GM12878 (cell line): ENCODE results near the gene NLRC5. TPM values are rescaled to one million over a fixed set of nuclear protein-coding genes. Genes with fewer than 3 reads are reported as not detected.
A peak's percentile ranks its signal among the peaks of the same experiment; 100 is the strongest.

Experiments
- ATAC-seq: fragments of 200-7000 bp; cut with Tn5 transposase; 3 replicates; pipeline ENCODE4 v1.9.1; 2020; ENCODE audit warnings: mild to moderate bottlenecking, moderate library complexity
- BruUV-seq: library from RNA; stranded (reverse); fragments of 400-500 nt; replicated peaks from 2 replicates; lab custom pipeline; 2021; lab: Mats Ljungman, UMichigan
- CTCF ChIA-PET: fragments of 300-600 bp; sonication (Branson Sonifier 250); formaldehyde crosslinking; extraction: SDS; loops from one replicate; lab custom pipeline; 2021; ENCODE audit warnings: inconsistent platforms; lab: Yijun Ruan, JAX
- POLR2A ChIA-PET: fragments of 350-600 bp; formaldehyde crosslinking; extraction: SDS; loops from one replicate; lab custom pipeline; 2021; ENCODE audit warnings: inconsistent platforms; lab: Charles Lee
- RAD21 ChIA-PET: fragments of 300-600 bp; sonication (Branson Sonifier 250); formaldehyde crosslinking; loops from one replicate; lab custom pipeline; 2023; ENCODE audit warnings: antibody characterized with exemption; ENCODE audit not compliant: unreplicated experiment; lab: Charles Lee
- SMC1A ChIA-PET: fragments of 300-600 bp; sonication (Branson Sonifier 250); formaldehyde crosslinking; loops from one replicate; lab custom pipeline; 2023; ENCODE audit not compliant: unreplicated experiment, uncharacterized antibody; lab: Charles Lee
- DNase-seq: peaks from one replicate; pipeline ENCODE4 v3.0.0-alpha.2; 2011; ENCODE audit warnings: low read depth, low spot score
- FAIRE-seq: peaks from 3 replicates; lab custom pipeline; 2011; peaks lifted over from hg19 to GRCh38; lab: Jason Lieb, UNC
- H2AFZ ChIP-seq: 2 replicates; pipeline ENCODE4 v1.6.0; 2011; ENCODE audit warnings: low read depth, low read length, control low read depth; ENCODE audit not compliant: control insufficient read depth
- H3K27ac ChIP-seq: 2 replicates; pipeline ENCODE4 v1.5.1; 2011; ENCODE audit warnings: control low read depth; ENCODE audit not compliant: control insufficient read depth, insufficient read depth
- H3K27me3 ChIP-seq, 2 experiments: replicated peaks in 1 of 2; 2 replicates each; pipeline versions ENCODE4 v1.6.0 to v1.6.1; 2011; ENCODE audit warnings: low read length in 1 of 2; ENCODE audit not compliant: control insufficient read depth in 2 of 2, insufficient read depth in 2 of 2
- H3K36me3 ChIP-seq, 2 experiments: 2 replicates each; pipeline ENCODE4 v1.5.1; 2011; ENCODE audit warnings: low read length in 1 of 2; ENCODE audit not compliant: control insufficient read depth in 2 of 2, insufficient read depth in 2 of 2
- H3K4me1 ChIP-seq: 2 replicates; pipeline ENCODE4 v1.6.1; 2011; ENCODE audit warnings: mild to moderate bottlenecking, low read length, moderate library complexity, mixed read lengths; ENCODE audit not compliant: control insufficient read depth, insufficient read depth
- H3K4me2 ChIP-seq: 2 replicates; pipeline ENCODE4 v1.6.0; 2011; ENCODE audit warnings: control low read depth; ENCODE audit not compliant: control insufficient read depth, insufficient read depth
- H3K4me3 ChIP-seq: fragments of 200-600 bp; sonication (generic); 2 replicates; pipeline ENCODE4 v1.5.1; 2016
- H3K79me2 ChIP-seq: 2 replicates; pipeline ENCODE4 v1.6.0; 2011; ENCODE audit warnings: low read length; ENCODE audit not compliant: control insufficient read depth, insufficient read depth
- H3K9ac ChIP-seq: 2 replicates; pipeline ENCODE4 v1.8.0; 2011; ENCODE audit warnings: low read length, control low read depth, mixed read lengths; ENCODE audit not compliant: control insufficient read depth, insufficient read depth
- H3K9me3 ChIP-seq: replicated peaks from 3 replicates; pipeline ENCODE4 v1.5.1; 2011; ENCODE audit warnings: mild to moderate bottlenecking, low read length; ENCODE audit not compliant: control insufficient read depth, insufficient read depth
- H4K20me1 ChIP-seq: 2 replicates; pipeline ENCODE4 v1.6.0; 2011; ENCODE audit not compliant: control insufficient read depth, insufficient read depth
- ATF3 ChIP-seq: IDR thresholded peaks from 2 replicates; pipeline ENCODE4 v1.6.1; 2011; ENCODE audit warnings: low read depth, mild to moderate bottlenecking, low read length, moderate library complexity, borderline replicate concordance; ENCODE audit errors: extremely low read depth
- ATF7 ChIP-seq: fragments of 450-650 bp; IDR thresholded peaks from 2 replicates; pipeline ENCODE4 v1.6.1; 2016; ENCODE audit warnings: low read depth, mild to moderate bottlenecking
- CREB1 ChIP-seq: IDR thresholded peaks from 2 replicates; pipeline ENCODE4 v1.6.1; 2012; ENCODE audit warnings: low read depth, mild to moderate bottlenecking, inconsistent platforms
- E2F8 ChIP-seq: fragments of 450-650 bp; IDR thresholded peaks from 2 replicates; pipeline ENCODE4 v1.6.1; 2018; ENCODE audit warnings: mild to moderate bottlenecking, low read depth, moderate library complexity; ENCODE audit not compliant: partially characterized antibody
- ELK1 ChIP-seq: IDR thresholded peaks from 2 replicates; pipeline ENCODE4 v1.6.1; 2012; ENCODE audit warnings: low read depth, low read length, improper control_type of control experiment
- FOS ChIP-seq: IDR thresholded peaks from 3 replicates; pipeline ENCODE4 v1.6.1; 2011; ENCODE audit warnings: borderline replicate concordance; ENCODE audit not compliant: insufficient read length; ENCODE audit errors: extremely low read depth
- LARP7 ChIP-seq: fragments of 450-650 bp; IDR thresholded peaks from 2 replicates; pipeline ENCODE4 v1.6.1; 2017; ENCODE audit warnings: mild to moderate bottlenecking
- MAX ChIP-seq: IDR thresholded peaks from 2 replicates; pipeline ENCODE4 v1.6.1; 2012; ENCODE audit warnings: low read depth, low read length, improper control_type of control experiment
- NFXL1 ChIP-seq: fragments of 450-650 bp; IDR thresholded peaks from 2 replicates; pipeline ENCODE4 v1.6.1; 2017; ENCODE audit warnings: antibody characterized with exemption, mild to moderate bottlenecking, borderline replicate concordance
- PBX3 ChIP-seq: IDR thresholded peaks from 2 replicates; pipeline ENCODE4 v1.6.1; 2011; ENCODE audit warnings: mild to moderate bottlenecking, low read depth, low read length, moderate library complexity; ENCODE audit not compliant: insufficient replicate concordance
- POLR2AphosphoS5 ChIP-seq: IDR thresholded peaks from 2 replicates; pipeline ENCODE4 v1.6.1; 2011; ENCODE audit warnings: mild to moderate bottlenecking, low read length, inconsistent platforms
- RBBP5 ChIP-seq: fragments of 200-600 bp; sonication (generic); conservative IDR thresholded peaks from 2 replicates; pipeline ENCODE4 v1.6.1; 2016
- ZNF687 ChIP-seq: fragments of 450-650 bp; IDR thresholded peaks from 2 replicates; pipeline ENCODE4 v1.6.1; 2017; ENCODE audit warnings: mild to moderate bottlenecking, moderate library complexity
- WGBS: methylation state at CpG from one replicate; pipeline ENCODE4 v1.1.6; 2016; ENCODE audit warnings: low lambda C conversion rate; ENCODE audit not compliant: insufficient replicate concordance, insufficient coverage; ENCODE audit errors: missing lambda C conversion rate; 5-methylcytosine and 5-hydroxymethylcytosine counted together
- in situ Hi-C: fragments of 300-500 bp; cut with MboI; formaldehyde crosslinking; loops from 9 replicates; pipeline ENCODE4 v1.14.3; 2018; ENCODE audit warnings: mixed read lengths
- intact Hi-C: fragments of 100-400 bp; cut with micrococcal nuclease; formaldehyde crosslinking; loops from one replicate; pipeline ENCODE4 v1.14.2; 2022; ENCODE audit not compliant: unreplicated experiment
- polyA plus RNA-seq, 11 experiments: library from polyadenylated mRNA; depleted of rRNA in 4 of 11; unstranded in 6 of 11; stranded (reverse) in 5 of 11; fragments of >200 nt; fragmentation: Nextera tagmentation in 4 of 11; fragmentation: Illumina TruSeq in 1 of 11; extraction: Ambion mirVana in 4 of 11; extraction: Trizol in 1 of 11; gene quantifications; 1 replicate in 1 of 11; 2 replicates in 10 of 11; pipeline versions ENCODE4 v1.2.1 to v1.2.3, GENCODE V29; 2011 to 2016; ENCODE audit warnings: inconsistent platforms in 2 of 11, missing spikeins in 2 of 11, low read depth in 1 of 11
- total RNA-seq, 4 experiments: library from RNA; depleted of rRNA in 3 of 4; stranded (reverse); fragments of >200 nt in 3 of 4; fragmentation: Illumina TruSeq in 1 of 4; extraction: Trizol in 1 of 4; gene quantifications; 2 replicates each; pipeline versions ENCODE4 v1.2.1 to v1.2.3, GENCODE V29; 2013 to 2021

The NLRC5 gene
- total and polyA plus RNA-seq, 10 of the 15 experiments (the other 5 are each of a cell fraction or from before 2014, with no cell fraction given): 13.1 to 105 (median 57.3) TPM

- TF ChIP-seq RBBP5 (no peak), LARP7 (no peak), ATF7 (no peak), E2F8 (no peak), CREB1 (no peak), ELK1 (no peak), MAX (no peak)
These were observed 47.0 kb downstream of the NLRC5 start (continued) for GRCh38 chr16:57036315-57036714.

GRCh38 chr16:57036945-57037344, 47.6 kb downstream of the NLRC5 start:
- in situ Hi-C loops: no loop called here
- intact Hi-C loops: no loop called here
- H3K4me2 ChIP-seq: no peak overlapping the region
- no peak overlapping the region for H3K27ac ChIP-seq
- peaks cover 44% of the 10 kb centered on the region for H3K4me1 ChIP-seq
- FAIRE-seq: no peak
- H3K9ac ChIP-seq: no peak overlapping the region
- CTCF ChIA-PET: interaction anchor here (0.6 to 7.8 kb wide), 3 partner anchors 9 to 69 kb away, joined by 4 to 155 read pairs (median 5); partner anchors contain the start of gene CETP
- peaks cover 8 to 11% of the 10 kb centered on the region in 2 experiments for H3K36me3 ChIP-seq
- H2AFZ ChIP-seq: no peak overlapping the region
- SMC1A ChIA-PET: interaction anchor here (6.8 kb wide), 1 partner anchor 72 kb away, joined by 71 read pairs; no protein-coding TSS in a partner anchor
- POLR2A ChIA-PET: interaction anchor here (0.5 to 1.5 kb wide), 2 partner anchors 17 to 26 kb away, joined by 4 read pairs; no protein-coding TSS in a partner anchor
- WGBS: 80% methylated on average over 7 of the region's 7 CpGs
- no peaks in the 10 kb centered on the region for H4K20me1 ChIP-seq
- no peak for DNase-seq
- TSS peak; percentile 45 for BruUV-seq
- no peaks in the 10 kb centered on the region for H3K27me3 ChIP-seq
- no peak for ATAC-seq
- H3K4me3 ChIP-seq: no peak overlapping the region
- RAD21 ChIA-PET: no interaction called here
- no peaks in the 10 kb centered on the region; the same call in 2 of the 3 replicates for H3K9me3 ChIP-seq
- H3K79me2 ChIP-seq: no peaks in the 10 kb centered on the region; the same call in 1 of the 2 replicates
- TF ChIP-seq POLR2AphosphoS5 (no peak), ATF3 (no peak), ZNF687 (no peak), FOS (no peak), PBX3 (no peak), NFXL1 (no peak)
